Stimulated activated naive B cell treated with anti-CD40 and anti-IgM and Interleukin-4, amounts not matched to agents 10 μg/mL and 1 μg/mL and 100 μg/mL, for 72 hours (primary cell): ENCODE data around the gene B3GAT2.
"Not testable (repeated sequence)": the region's sequence is repeated elsewhere in the genome, so short reads cannot be mapped to it uniquely, and the experiment has no call there.

Experiments used
- ATAC-seq, 2 donors: fragments of 150-1000 bp; cut with Tn5 transposase; replicated peaks; 2 replicates each; pipeline ENCODE4 v1.10.0; 2021; ENCODE audit warnings: moderate library complexity in 1 of 2
- DNase-seq: peaks from one replicate; pipeline ENCODE4 v3.0.0; 2021
- H3K27ac Mint-ChIP-seq: one replicate; pipeline ENCODE4 v1.8.0; 2022; ENCODE audit warnings: mild to moderate bottlenecking, mixed read lengths
- H3K27me3 Mint-ChIP-seq, 2 donors: one replicate each; pipeline ENCODE4 v1.8.0; 2022; ENCODE audit warnings: mixed read lengths in 2 of 2
- H3K36me3 Mint-ChIP-seq, 2 donors: one replicate each; pipeline ENCODE4 v1.8.0; 2022; ENCODE audit warnings: mixed read lengths in 2 of 2, mild to moderate bottlenecking in 1 of 2
- H3K4me1 Mint-ChIP-seq, 2 donors: one replicate each; pipeline ENCODE4 v1.8.0; 2022; ENCODE audit warnings: mixed read lengths in 2 of 2, mild to moderate bottlenecking in 1 of 2
- H3K4me3 Mint-ChIP-seq, 2 donors: one replicate each; pipeline ENCODE4 v1.8.0; 2022; ENCODE audit warnings: mild to moderate bottlenecking in 2 of 2, mixed read lengths in 2 of 2, moderate library complexity in 1 of 2
- H3K9me3 Mint-ChIP-seq, 2 donors: one replicate each; pipeline ENCODE4 v1.8.0; 2022; ENCODE audit warnings: mixed read lengths in 2 of 2, mild to moderate bottlenecking in 1 of 2

Gene B3GAT2

GRCh38 chr6:70954750-70955149 is 2.1 kb downstream of the B3GAT2 start:
- peaks cover 50 to 64% of the 10 kb centered on the region in 2 donors for H3K27me3 Mint-ChIP-seq
- no peak for ATAC-seq

GRCh38 chr6:70954176-70954575 is 2.7 kb downstream of the B3GAT2 start:
- H3K27me3 Mint-ChIP-seq: peaks cover 48 to 64% of the 10 kb centered on the region in 2 donors
- peak overlapping the region in 1 of 2 donors; percentile 36 for H3K4me3 Mint-ChIP-seq
- H3K27ac Mint-ChIP-seq: no peak overlapping the region
- ATAC-seq: no peak
- DNase-seq: no peak
- peaks cover 15 to 31% of the 10 kb centered on the region in 2 donors for H3K4me1 Mint-ChIP-seq
- H3K36me3 Mint-ChIP-seq: peaks cover 0 to 2% of the 10 kb centered on the region in 2 donors
- H3K9me3 Mint-ChIP-seq: no peaks in the 10 kb centered on the region

More at GRCh38 chr6:70954750-70955149, 2.1 kb downstream of the B3GAT2 start:
- H3K27ac Mint-ChIP-seq: no peak overlapping the region
- H3K36me3 Mint-ChIP-seq: peaks cover 0 to 2% of the 10 kb centered on the region in 2 donors
- H3K9me3 Mint-ChIP-seq: no peaks in the 10 kb centered on the region
- DNase-seq: no peak
- H3K4me3 Mint-ChIP-seq: peak overlapping the region in 1 of 2 donors; percentile 26
- H3K4me1 Mint-ChIP-seq: peaks cover 15 to 31% of the 10 kb centered on the region in 2 donors

GRCh38 chr6:70952608-70953165 is 4.2 kb downstream of the B3GAT2 start:
- Mint-ChIP-seq H3K4me1 (peaks cover 13 to 31% of the 10 kb centered on the region in 2 donors), H3K4me3 (no peak overlapping the region), H3K27me3 (peaks cover 39 to 50% of the 10 kb centered on the region in 2 donors), H3K27ac (no peak overlapping the region), H3K9me3 (no peaks in the 10 kb centered on the region), H3K36me3 (peaks cover 0 to 2% of the 10 kb centered on the region in 2 donors)
- no peak for DNase-seq
- no peak for ATAC-seq

GRCh38 chr6:70944321-70944720 is 12.5 kb downstream of the B3GAT2 start:
- not testable (repeated sequence) for H3K4me3 Mint-ChIP-seq, DNase-seq, H3K4me1 Mint-ChIP-seq, H3K9me3 Mint-ChIP-seq, ATAC-seq, H3K36me3 Mint-ChIP-seq, H3K27ac Mint-ChIP-seq
- H3K27me3 Mint-ChIP-seq: peaks cover 14 to 15% of the 10 kb centered on the region in 2 donors

GRCh38 chr6:70933853-70934252 is 23.0 kb downstream of the B3GAT2 start:
- no peak overlapping the region for H3K27ac Mint-ChIP-seq
- peaks cover 4 to 7% of the 10 kb centered on the region in 2 donors for H3K9me3 Mint-ChIP-seq
- no peak overlapping the region for H3K4me3 Mint-ChIP-seq
- no peaks in the 10 kb centered on the region for H3K4me1 Mint-ChIP-seq
- H3K36me3 Mint-ChIP-seq: peaks cover 0 to 4% of the 10 kb centered on the region in 2 donors
- ATAC-seq (no peak), DNase-seq (no peak)
- H3K27me3 Mint-ChIP-seq: peaks cover 12 to 20% of the 10 kb centered on the region in 2 donors

- Mint-ChIP-seq H3K36me3 (no peaks in the 10 kb centered on the region), H3K4me3 (no peak overlapping the region), H3K4me1 (no peaks in the 10 kb centered on the region), H3K27me3 (peaks cover 13 to 31% of the 10 kb centered on the region in 2 donors), H3K9me3 (no peaks in the 10 kb centered on the region), H3K27ac (peak overlapping the region; percentile 75)
- ATAC-seq: no peak
- no peak for DNase-seq
These were observed 51.1 kb downstream of the B3GAT2 start for GRCh38 chr6:70905742-70906141.

GRCh38 chr6:70903665-70904452 is 53.0 kb downstream of the B3GAT2 start:
- no peak overlapping the region for H3K27ac Mint-ChIP-seq
- no peak overlapping the region for H3K4me3 Mint-ChIP-seq
- peaks cover 13 to 44% of the 10 kb centered on the region in 2 donors for H3K27me3 Mint-ChIP-seq
- DNase-seq (no peak), ATAC-seq (no peak)
- no peaks in the 10 kb centered on the region for H3K4me1 Mint-ChIP-seq
- H3K9me3 Mint-ChIP-seq: no peaks in the 10 kb centered on the region
- no peaks in the 10 kb centered on the region for H3K36me3 Mint-ChIP-seq

- no peaks in the 10 kb centered on the region for H3K36me3 Mint-ChIP-seq
- no peaks in the 10 kb centered on the region for H3K9me3 Mint-ChIP-seq
- H3K4me3 Mint-ChIP-seq: no peak overlapping the region
- DNase-seq (no peak), ATAC-seq (no peak)
- H3K4me1 Mint-ChIP-seq: no peaks in the 10 kb centered on the region
- H3K27me3 Mint-ChIP-seq: peaks cover 13 to 34% of the 10 kb centered on the region in 2 donors
- H3K27ac Mint-ChIP-seq: no peak overlapping the region
These were observed 55.5 kb downstream of the B3GAT2 start for GRCh38 chr6:70901324-70901723.

GRCh38 chr6:70900047-70900446 is 56.8 kb downstream of the B3GAT2 start:
- ATAC-seq (no peak), DNase-seq (no peak)
- no peak overlapping the region for H3K4me3 Mint-ChIP-seq
- no peaks in the 10 kb centered on the region for H3K4me1 Mint-ChIP-seq
- H3K27me3 Mint-ChIP-seq: peaks cover 17 to 33% of the 10 kb centered on the region in 2 donors
- H3K27ac Mint-ChIP-seq: no peak overlapping the region
- no peaks in the 10 kb centered on the region for H3K9me3 Mint-ChIP-seq
- H3K36me3 Mint-ChIP-seq: no peaks in the 10 kb centered on the region

- Mint-ChIP-seq H3K4me1 (no peaks in the 10 kb centered on the region), H3K27ac (no peak overlapping the region), H3K4me3 (no peak overlapping the region), H3K27me3 (peaks cover 11 to 14% of the 10 kb centered on the region in 2 donors), H3K9me3 (no peaks in the 10 kb centered on the region), H3K36me3 (no peaks in the 10 kb centered on the region)
- DNase-seq: no peak
- ATAC-seq: no peak
These were observed 62.9 kb downstream of the B3GAT2 start for GRCh38 chr6:70894001-70894400.

- no peak overlapping the region for H3K4me3 Mint-ChIP-seq
- no peak overlapping the region for H3K27ac Mint-ChIP-seq
- no peaks in the 10 kb centered on the region for H3K9me3 Mint-ChIP-seq
- peaks cover 10 to 17% of the 10 kb centered on the region in 2 donors for H3K27me3 Mint-ChIP-seq
- no peaks in the 10 kb centered on the region for H3K36me3 Mint-ChIP-seq
- no peak for ATAC-seq
- peaks cover 0 to 4% of the 10 kb centered on the region in 2 donors for H3K4me1 Mint-ChIP-seq
- DNase-seq: no peak
These were observed 67.6 kb downstream of the B3GAT2 start for GRCh38 chr6:70889270-70889669.

- ATAC-seq: peak in 1 of 2 donors; percentile 37
These were observed 70.2 kb downstream of the B3GAT2 start for GRCh38 chr6:70886661-70887060.

GRCh38 chr6:70886071-70886470 is 70.8 kb downstream of the B3GAT2 start:
- H3K36me3 Mint-ChIP-seq: no peaks in the 10 kb centered on the region
- DNase-seq: no peak
- H3K27me3 Mint-ChIP-seq: peaks cover 10 to 30% of the 10 kb centered on the region in 2 donors
- no peaks in the 10 kb centered on the region for H3K9me3 Mint-ChIP-seq
- H3K4me3 Mint-ChIP-seq: no peak overlapping the region
- no peak overlapping the region for H3K27ac Mint-ChIP-seq
- H3K4me1 Mint-ChIP-seq: peaks cover 0 to 4% of the 10 kb centered on the region in 2 donors
- ATAC-seq: no peak

More at GRCh38 chr6:70886661-70887060, 70.2 kb downstream of the B3GAT2 start:
- Mint-ChIP-seq H3K27me3 (peaks cover 10 to 24% of the 10 kb centered on the region in 2 donors), H3K4me1 (peaks cover 0 to 4% of the 10 kb centered on the region in 2 donors), H3K27ac (no peak overlapping the region), H3K36me3 (no peaks in the 10 kb centered on the region), H3K9me3 (no peaks in the 10 kb centered on the region), H3K4me3 (no peak overlapping the region)
- DNase-seq: no peak

- peak; percentile 53 for DNase-seq
- peak; percentile 85 to 89 for ATAC-seq
- Mint-ChIP-seq H3K4me1 (peaks cover 0 to 4% of the 10 kb centered on the region in 2 donors), H3K4me3 (no peak overlapping the region), H3K9me3 (no peaks in the 10 kb centered on the region), H3K27ac (no peak overlapping the region), H3K27me3 (peaks cover 5 to 30% of the 10 kb centered on the region in 2 donors), H3K36me3 (no peaks in the 10 kb centered on the region)
These were observed 72.5 kb downstream of the B3GAT2 start for GRCh38 chr6:70884074-70884983.
